ENCODE data around the gene FOXP3. TPM values are rescaled to one million over a fixed set of nuclear protein-coding genes. Genes with fewer than 3 reads are reported as not detected.

Gene FOXP3
- total RNA-seq, 1 experiment from 2014 or later = 0.68 TPM

GRCh38 chrX:49262603-49263002 lies 1.9 kb downstream of the FOXP3 start:
- H3K9me3 ChIP-seq (ENCODE audit: control insufficient read depth, low read depth, low read length) = peaks cover 22% of the 10 kb centered on the region
- H4K91ac ChIP-seq (ENCODE audit: insufficient read length, low read depth, low read length) = no peak overlapping the region
- no peak overlapping the region for H3K23ac ChIP-seq (ENCODE audit: insufficient read length, low read depth, low read length)
- no peak for TF ChIP-seq CTCF (conservative IDR thresholded peaks at IDR 0.05)
- no peaks in the 10 kb centered on the region for H3K4me1 ChIP-seq (ENCODE audit: insufficient read depth, low read length)
- H3K18ac ChIP-seq (ENCODE audit: insufficient read length, low read depth, low read length) = no peak overlapping the region
- H3K27ac ChIP-seq (ENCODE audit: insufficient read length, low read depth, low read length) = no peak overlapping the region
- no peak overlapping the region for H2BK12ac ChIP-seq (ENCODE audit: insufficient read length, low read depth, low read length)
- H2BK15ac ChIP-seq (ENCODE audit: low read depth, low read length) = no peak overlapping the region
- Mint-ChIP-seq H3K4me3 (no peak overlapping the region), H3K27ac (no peak overlapping the region), H3K36me3 (ENCODE audit: insufficient read depth in 1 of 3, low read depth in 3 of 3) (peaks cover 5 to 11% (median 7%) of the 10 kb centered on the region in 3 experiments), H3K4me1 (peaks cover 8 to 12% of the 10 kb centered on the region in 2 experiments), H3K9me3 (peaks cover 79 to 80% of the 10 kb centered on the region in 2 experiments), H3K27me3 (ENCODE audit: low read depth) (peaks cover 17% of the 10 kb centered on the region)
- WGBS (ENCODE audit: extremely low coverage, insufficient read length, low lambda C conversion rate) = no CpG with 5 or more reads among the region's 1 CpG
- H3K79me1 ChIP-seq (ENCODE audit: insufficient read depth, low read depth, low read length, poor library complexity, severe bottlenecking) = no peaks in the 10 kb centered on the region
- no peak overlapping the region for H3K4me2 ChIP-seq (ENCODE audit: insufficient read depth, insufficient read length, low read length)
- no peak for DNase-seq
- no peak overlapping the region for H2AFZ ChIP-seq (ENCODE audit: low read length)
- no peak overlapping the region for H2BK5ac ChIP-seq (ENCODE audit: insufficient read length, low read length)
- H3K9ac ChIP-seq (ENCODE audit: extremely low read depth, insufficient read length, low read length) = no peak overlapping the region
- H2AK5ac ChIP-seq (ENCODE audit: insufficient read length, low read length) = no peak overlapping the region
- no peaks in the 10 kb centered on the region for H3K23me2 ChIP-seq (ENCODE audit: insufficient read length, low read depth, low read length, poor library complexity, severe bottlenecking)
- no peak overlapping the region for H4K5ac ChIP-seq (ENCODE audit: insufficient read length, low read depth, low read length)
- no peaks in the 10 kb centered on the region for H3K79me2 ChIP-seq (ENCODE audit: insufficient read depth, low read length)
- H3T11ph ChIP-seq (ENCODE audit: low read length) = no peak overlapping the region
- no peaks in the 10 kb centered on the region for H3K27me3 ChIP-seq (ENCODE audit: insufficient read depth, low read length)
- H3K14ac ChIP-seq (ENCODE audit: insufficient read depth, low read length) = no peak overlapping the region
- no peaks in the 10 kb centered on the region for H4K20me1 ChIP-seq (ENCODE audit: control insufficient read depth, insufficient read depth, insufficient read length)
- H2BK20ac ChIP-seq (ENCODE audit: low read depth, low read length, poor library complexity, severe bottlenecking) = no peak overlapping the region
- no peak overlapping the region for H2BK120ac ChIP-seq (ENCODE audit: low read depth, low read length, poor library complexity, severe bottlenecking)
- no peak overlapping the region for H3K56ac ChIP-seq (ENCODE audit: insufficient read length, low read depth, low read length)
- no peak overlapping the region for H4K8ac ChIP-seq (replicated peaks; ENCODE audit: insufficient read length, low read depth, low read length)
- no peak overlapping the region for H3K4ac ChIP-seq (ENCODE audit: low read depth, low read length)
